Measurements from ENCODE around the gene ADAMTS17.

- TF ChIP-seq CTCF (IDR thresholded peaks at IDR 0.05; ENCODE audit: poor library complexity), result no peak
- no peak for TF ChIP-seq EZH2 (IDR thresholded peaks at IDR 0.05; ENCODE audit: borderline replicate concordance)
- no peak for TF ChIP-seq EZH2phosphoT487 (IDR thresholded peaks at IDR 0.05; ENCODE audit: low read depth, severe bottlenecking, unreplicated experiment)
These were observed 11.6 kb downstream of the ADAMTS17 start for GRCh38 chr15:100330221-100330620.

All from hepatocyte (in vitro differentiated cells).